Fibroblast of pulmonary artery (primary cell): ENCODE results near the gene STX8.
"Not testable (repeated sequence)": the region's sequence is repeated elsewhere in the genome, so short reads cannot be mapped to it uniquely, and the experiment has no call there.

Source experiments
- DNase-seq: peaks from one replicate; pipeline ENCODE4 v3.0.0-alpha.2; 2010; ENCODE audit warnings: low read depth
- H3K4me3 ChIP-seq: replicated peaks from 2 replicates; pipeline ENCODE4 v1.5.1; 2011; ENCODE audit warnings: low read depth, mild to moderate bottlenecking, control low read depth, low read length, moderate library complexity
- TF ChIP-seq, protein P1 (sequence below): IDR thresholded peaks from 2 replicates; pipeline ENCODE4 v1.5.1; 2011; ENCODE audit warnings: mild to moderate bottlenecking, control low read depth, low read length, inconsistent platforms; ENCODE audit errors: missing control alignments

The STX8 gene

GRCh38 chr17:9342225-9342624 lies 233.4 kb downstream of the STX8 start:
- no peak overlapping the region for H3K4me3 ChIP-seq
- DNase-seq: no peak
- TF ChIP-seq, protein P1, sequence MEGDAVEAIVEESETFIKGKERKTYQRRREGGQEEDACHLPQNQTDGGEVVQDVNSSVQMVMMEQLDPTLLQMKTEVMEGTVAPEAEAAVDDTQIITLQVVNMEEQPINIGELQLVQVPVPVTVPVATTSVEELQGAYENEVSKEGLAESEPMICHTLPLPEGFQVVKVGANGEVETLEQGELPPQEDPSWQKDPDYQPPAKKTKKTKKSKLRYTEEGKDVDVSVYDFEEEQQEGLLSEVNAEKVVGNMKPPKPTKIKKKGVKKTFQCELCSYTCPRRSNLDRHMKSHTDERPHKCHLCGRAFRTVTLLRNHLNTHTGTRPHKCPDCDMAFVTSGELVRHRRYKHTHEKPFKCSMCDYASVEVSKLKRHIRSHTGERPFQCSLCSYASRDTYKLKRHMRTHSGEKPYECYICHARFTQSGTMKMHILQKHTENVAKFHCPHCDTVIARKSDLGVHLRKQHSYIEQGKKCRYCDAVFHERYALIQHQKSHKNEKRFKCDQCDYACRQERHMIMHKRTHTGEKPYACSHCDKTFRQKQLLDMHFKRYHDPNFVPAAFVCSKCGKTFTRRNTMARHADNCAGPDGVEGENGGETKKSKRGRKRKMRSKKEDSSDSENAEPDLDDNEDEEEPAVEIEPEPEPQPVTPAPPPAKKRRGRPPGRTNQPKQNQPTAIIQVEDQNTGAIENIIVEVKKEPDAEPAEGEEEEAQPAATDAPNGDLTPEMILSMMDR: no peak

- no peak for DNase-seq
- TF ChIP-seq, protein P1: no peak
- no peak overlapping the region for H3K4me3 ChIP-seq
Observed at GRCh38 chr17:9339958-9340357, 235.7 kb downstream of the STX8 start.

DNA sequence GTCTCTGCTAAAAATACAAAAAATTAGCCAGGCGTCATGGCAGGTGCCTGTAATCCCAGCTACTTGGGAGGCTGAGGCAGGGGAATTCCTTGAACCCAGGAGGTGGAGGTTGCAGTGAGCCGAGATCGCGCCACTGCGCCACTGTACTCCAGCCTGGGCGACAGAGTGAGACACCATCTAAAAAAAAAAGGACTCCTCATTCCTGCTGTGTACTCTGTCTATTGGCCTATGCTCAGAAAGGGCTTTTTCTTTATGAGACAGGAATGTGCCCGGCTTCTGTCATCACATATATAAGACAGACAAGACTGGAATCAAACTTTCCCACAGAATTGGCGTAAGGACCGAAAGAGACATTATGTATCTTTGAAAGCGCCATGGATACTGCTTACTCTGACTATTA lies 236.1 kb downstream of the STX8 start:
- not testable (repeated sequence) for DNase-seq, H3K4me3 ChIP-seq

DNA sequence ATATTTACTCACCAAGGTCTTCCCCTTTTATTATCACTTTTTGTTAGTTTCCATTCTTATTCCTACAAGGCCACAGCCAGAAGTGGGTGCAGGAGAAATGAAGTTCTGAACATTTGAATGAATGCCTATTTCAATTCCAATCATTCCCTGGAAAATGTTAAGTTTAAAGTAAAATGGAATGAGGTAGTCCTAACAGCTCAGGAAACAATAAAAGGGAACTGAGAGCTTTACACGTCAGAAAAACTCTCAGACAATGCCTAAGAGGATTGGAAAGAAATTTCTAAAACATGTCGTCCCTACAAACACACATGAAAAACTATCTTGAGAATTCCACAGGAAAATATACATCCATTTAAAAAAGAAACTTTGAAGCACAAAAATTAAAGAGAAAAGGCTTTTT lies 238.8 kb downstream of the STX8 start:
- TF ChIP-seq, protein P1: no peak
- H3K4me3 ChIP-seq: no peak overlapping the region
- DNase-seq: no peak

DNA sequence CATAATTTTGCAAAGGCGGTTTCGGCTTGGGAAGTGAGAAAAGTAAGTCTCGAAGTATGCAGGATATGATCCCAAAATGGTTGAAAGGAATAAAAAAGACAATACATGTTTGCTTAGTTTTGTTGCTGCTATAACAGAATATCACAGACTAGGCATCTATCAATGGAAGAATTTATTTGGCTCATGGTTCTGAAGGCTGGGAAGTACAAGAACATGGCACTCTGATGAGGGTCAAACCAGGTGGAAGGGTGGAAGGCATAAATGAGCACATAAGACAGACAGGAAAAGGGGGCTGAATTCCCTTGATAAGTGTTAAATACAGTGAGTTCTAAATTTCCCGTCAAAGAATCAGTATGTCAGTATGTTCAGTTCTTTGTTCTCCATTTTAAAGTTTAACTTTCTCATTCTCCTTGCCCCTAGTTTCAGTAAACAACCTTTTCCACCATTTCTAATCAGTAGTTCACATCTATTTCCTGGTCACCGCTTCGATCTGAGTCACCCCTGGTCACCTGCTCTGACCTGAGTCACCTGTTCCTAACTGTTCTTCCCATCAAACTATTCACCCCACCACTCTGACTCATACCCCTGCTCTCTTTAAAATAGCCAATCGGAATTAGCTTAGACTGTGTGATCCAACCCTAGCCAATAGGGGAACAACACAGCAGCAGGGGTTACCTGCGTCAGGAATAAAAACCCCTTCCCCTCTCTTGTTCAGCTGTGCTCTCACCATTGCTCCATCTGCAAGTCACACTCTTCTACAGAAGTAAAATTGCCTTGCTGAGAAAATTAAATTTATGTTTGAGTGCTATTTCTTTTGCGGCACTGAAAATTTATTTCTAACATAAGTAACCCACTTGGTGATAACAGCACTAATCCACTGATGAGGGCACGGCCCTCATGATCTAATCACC lies 240.8 kb downstream of the STX8 start:
- DNase-seq: no peak
- no peak overlapping the region for H3K4me3 ChIP-seq
- TF ChIP-seq, protein P1: no peak

- no peak overlapping the region for H3K4me3 ChIP-seq
- TF ChIP-seq, protein P1: no peak
- DNase-seq: no peak
Observed at GRCh38 chr17:9332132-9332494, 243.5 kb downstream of the STX8 start.

DNA sequence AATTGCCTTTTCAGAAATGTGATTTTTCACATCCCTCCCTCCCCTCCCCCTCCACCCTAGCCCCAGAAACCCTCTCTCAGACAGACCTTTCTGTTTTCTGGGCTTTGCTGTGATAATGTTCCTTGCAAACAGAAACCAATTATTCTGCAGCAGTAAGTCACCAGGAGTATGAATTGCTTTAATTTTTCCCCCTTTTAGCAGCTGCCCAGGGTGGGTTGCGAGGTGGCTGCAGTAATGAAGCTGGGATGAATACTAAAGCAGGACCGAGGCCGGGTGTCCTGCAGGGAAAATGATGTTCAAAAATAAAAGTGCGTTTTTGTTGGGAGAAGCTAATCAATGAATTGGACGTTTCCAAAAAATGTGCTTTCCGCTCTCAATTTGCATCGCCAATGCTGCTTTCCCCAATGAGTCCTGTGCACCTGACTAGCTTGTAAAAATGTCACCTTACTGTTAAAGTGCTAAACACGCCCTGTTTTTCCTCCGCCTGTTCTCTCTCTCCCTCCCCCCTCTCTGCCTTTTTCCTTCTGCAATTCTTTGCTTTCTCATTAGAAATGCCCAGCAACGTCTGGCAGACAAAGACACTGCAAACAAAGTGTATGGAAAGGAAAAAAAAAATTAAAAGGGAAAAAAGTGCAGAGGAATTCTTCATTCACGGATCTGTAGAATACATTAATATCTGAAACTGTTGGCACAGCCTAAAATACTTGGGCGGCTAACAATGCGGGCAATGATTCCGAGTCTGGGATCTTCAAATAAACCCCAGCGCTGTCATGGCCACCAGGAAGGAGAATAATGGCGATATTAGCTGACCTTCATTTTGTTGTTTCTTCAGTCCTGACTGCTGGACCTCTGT lies 244.1 kb downstream of the STX8 start:
- TF ChIP-seq, protein P1: no peak
- no peak for DNase-seq
- H3K4me3 ChIP-seq: no peak overlapping the region
